DND-41 (cell line): ENCODE results near the gene LAMP2.

Source experiments
- ATAC-seq: fragments of 200-7000 bp; cut with Tn5 transposase; 3 replicates; pipeline ENCODE4 v1.9.1; 2021; ENCODE audit warnings: low read depth; ENCODE audit not compliant: insufficient read depth
- DNase-seq: peaks from one replicate; pipeline ENCODE4 v3.0.0-alpha.2; 2020
- H2AFZ ChIP-seq: 2 replicates; pipeline ENCODE4 v1.6.0; 2012; ENCODE audit warnings: low read depth, low read length
- H3K27ac ChIP-seq: 2 replicates; pipeline ENCODE4 v1.5.1; 2012; ENCODE audit warnings: low read length, inconsistent platforms
- H3K27me3 ChIP-seq: fragments of 200-600 bp; sonication (generic); 2 replicates; pipeline ENCODE4 v1.6.0; 2012; ENCODE audit warnings: low read length, mild to moderate bottlenecking, inconsistent platforms; ENCODE audit not compliant: insufficient read depth, poor library complexity
- H3K36me3 ChIP-seq: 2 replicates; pipeline ENCODE4 v1.5.1; 2012; ENCODE audit warnings: low read length, inconsistent platforms; ENCODE audit not compliant: insufficient read depth
- H3K4me1 ChIP-seq: 2 replicates; pipeline ENCODE4 v1.5.1; 2012; ENCODE audit warnings: mild to moderate bottlenecking, low read length; ENCODE audit not compliant: insufficient read depth
- H3K4me2 ChIP-seq: 2 replicates; pipeline ENCODE4 v1.6.0; 2012; ENCODE audit warnings: mild to moderate bottlenecking, moderate library complexity, low read length, inconsistent platforms; ENCODE audit not compliant: insufficient read depth
- H3K4me3 ChIP-seq, 2 experiments: fragments of 200-600 bp in 1 of 2; shearing (Covaris generic) in 1 of 2; 2 replicates each; pipeline ENCODE4 v1.5.1; 2012 to 2016; ENCODE audit warnings: inconsistent platforms in 2 of 2, low read length in 2 of 2, mild to moderate bottlenecking in 2 of 2, low read depth in 1 of 2, moderate library complexity in 1 of 2
- H3K79me2 ChIP-seq: 2 replicates; pipeline ENCODE4 v1.6.0; 2012; ENCODE audit warnings: low read length, inconsistent platforms; ENCODE audit not compliant: insufficient read depth
- H3K9ac ChIP-seq: 2 replicates; pipeline ENCODE4 v1.6.0; 2012; ENCODE audit warnings: low read depth, mild to moderate bottlenecking, inconsistent platforms, low read length, moderate library complexity
- H3K9me3 ChIP-seq: 2 replicates; pipeline ENCODE4 v1.5.1; 2012; ENCODE audit warnings: low read length, moderate library complexity, mild to moderate bottlenecking, inconsistent platforms; ENCODE audit not compliant: insufficient read depth, severe bottlenecking
- H4K20me1 ChIP-seq: 2 replicates; pipeline ENCODE4 v1.6.0; 2012; ENCODE audit warnings: low read length; ENCODE audit not compliant: insufficient read depth
- EZH2 ChIP-seq: IDR thresholded peaks from 3 replicates; pipeline ENCODE4 v1.6.1; 2012; ENCODE audit warnings: borderline replicate concordance, low read depth, mild to moderate bottlenecking, moderate library complexity, low read length, inconsistent platforms; ENCODE audit not compliant: severe bottlenecking
- TF ChIP-seq, protein P1 (sequence below): IDR thresholded peaks from 2 replicates; pipeline ENCODE4 v1.5.1; 2012; ENCODE audit warnings: borderline replicate concordance, low read length, moderate library complexity, mild to moderate bottlenecking; ENCODE audit not compliant: poor library complexity, severe bottlenecking; ENCODE audit errors: extremely low read depth

The LAMP2 gene

DNA sequence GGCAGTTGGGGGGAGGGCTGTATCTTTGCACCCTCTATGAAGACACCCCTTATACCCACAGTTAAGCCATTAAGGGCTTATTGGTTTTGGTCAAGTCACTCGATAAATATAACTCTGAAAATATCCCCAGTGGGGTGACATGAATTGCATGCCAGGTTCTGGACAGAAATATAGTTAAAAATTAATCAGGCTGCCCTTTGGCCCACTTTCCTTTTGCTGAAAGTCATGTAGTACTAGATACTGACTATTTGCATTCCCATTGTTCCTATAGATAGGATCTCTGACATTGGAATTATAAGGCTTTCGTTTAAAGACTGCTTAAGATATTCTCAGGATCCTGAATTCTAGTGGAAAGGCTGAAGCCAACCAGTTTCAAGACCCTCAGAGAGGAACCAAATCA, 43.5 kb upstream of the LAMP2 start:
- Histone ChIP-seq H3K27ac (no peak overlapping the region), H3K27me3 (no peaks in the 10 kb centered on the region), H3K4me3 (no peak overlapping the region), H3K4me1 (no peaks in the 10 kb centered on the region), H3K9ac (no peak overlapping the region), H2AFZ (no peak overlapping the region), H3K4me2 (no peak overlapping the region), H3K79me2 (no peaks in the 10 kb centered on the region), H3K36me3 (no peaks in the 10 kb centered on the region), H3K9me3 (no peaks in the 10 kb centered on the region), H4K20me1 (no peaks in the 10 kb centered on the region)
- no peak for ATAC-seq
- TF ChIP-seq, protein P1, sequence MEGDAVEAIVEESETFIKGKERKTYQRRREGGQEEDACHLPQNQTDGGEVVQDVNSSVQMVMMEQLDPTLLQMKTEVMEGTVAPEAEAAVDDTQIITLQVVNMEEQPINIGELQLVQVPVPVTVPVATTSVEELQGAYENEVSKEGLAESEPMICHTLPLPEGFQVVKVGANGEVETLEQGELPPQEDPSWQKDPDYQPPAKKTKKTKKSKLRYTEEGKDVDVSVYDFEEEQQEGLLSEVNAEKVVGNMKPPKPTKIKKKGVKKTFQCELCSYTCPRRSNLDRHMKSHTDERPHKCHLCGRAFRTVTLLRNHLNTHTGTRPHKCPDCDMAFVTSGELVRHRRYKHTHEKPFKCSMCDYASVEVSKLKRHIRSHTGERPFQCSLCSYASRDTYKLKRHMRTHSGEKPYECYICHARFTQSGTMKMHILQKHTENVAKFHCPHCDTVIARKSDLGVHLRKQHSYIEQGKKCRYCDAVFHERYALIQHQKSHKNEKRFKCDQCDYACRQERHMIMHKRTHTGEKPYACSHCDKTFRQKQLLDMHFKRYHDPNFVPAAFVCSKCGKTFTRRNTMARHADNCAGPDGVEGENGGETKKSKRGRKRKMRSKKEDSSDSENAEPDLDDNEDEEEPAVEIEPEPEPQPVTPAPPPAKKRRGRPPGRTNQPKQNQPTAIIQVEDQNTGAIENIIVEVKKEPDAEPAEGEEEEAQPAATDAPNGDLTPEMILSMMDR, result no peak
- no peak for TF ChIP-seq EZH2
- no peak for DNase-seq

DNA sequence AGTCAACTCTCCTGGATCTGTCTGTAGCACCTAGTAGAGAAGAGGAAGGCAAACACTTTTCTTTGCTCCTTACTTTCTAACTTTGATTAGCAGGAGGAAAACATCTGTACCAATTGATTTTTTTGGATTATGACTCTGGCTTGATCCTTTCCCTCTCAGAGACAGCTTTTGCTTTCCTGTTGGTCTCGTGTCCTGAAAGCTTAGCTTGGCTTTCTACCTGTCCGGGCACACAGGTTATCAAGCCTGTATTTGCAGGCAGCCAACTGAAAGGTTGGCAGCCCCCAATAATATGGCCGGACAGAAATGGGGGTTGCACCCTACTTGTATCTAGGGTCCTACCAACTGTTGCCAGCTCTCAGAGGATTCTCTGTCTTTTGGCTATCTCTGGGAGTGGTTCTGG, 43.1 kb upstream of the LAMP2 start:
- Histone ChIP-seq H3K4me3 (no peak overlapping the region), H2AFZ (no peak overlapping the region), H3K79me2 (no peaks in the 10 kb centered on the region), H3K4me2 (no peak overlapping the region), H3K9me3 (no peaks in the 10 kb centered on the region), H3K27me3 (no peaks in the 10 kb centered on the region), H3K27ac (no peak overlapping the region), H3K36me3 (no peaks in the 10 kb centered on the region), H4K20me1 (no peaks in the 10 kb centered on the region), H3K4me1 (no peaks in the 10 kb centered on the region), H3K9ac (no peak overlapping the region)
- DNase-seq (no peak), ATAC-seq (no peak)
- TF ChIP-seq EZH2, result no peak
- TF ChIP-seq, protein P1, result no peak

DNA sequence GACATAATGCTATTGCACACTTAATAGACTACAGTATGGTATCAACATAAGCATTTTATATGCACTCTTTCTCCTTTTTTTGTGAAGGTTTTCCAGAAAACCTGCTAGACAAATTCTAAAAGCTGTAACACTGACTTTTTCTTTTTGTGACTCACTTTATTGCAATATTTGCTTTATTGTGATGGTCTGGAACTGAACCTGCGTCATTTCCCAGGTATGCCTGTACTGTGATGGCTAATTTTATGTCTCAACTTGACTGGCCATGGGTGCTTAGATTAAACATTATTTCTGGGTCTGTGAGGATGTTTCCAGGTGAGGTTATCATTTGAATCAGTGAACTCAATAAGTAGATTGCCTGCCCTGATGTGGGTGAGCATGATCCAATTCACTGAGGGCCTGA, 35.5 kb upstream of the LAMP2 start:
- TF ChIP-seq, protein P1, result no peak
- TF ChIP-seq EZH2, result no peak
- Histone ChIP-seq H3K79me2 (no peaks in the 10 kb centered on the region), H2AFZ (no peak overlapping the region)

More for the DNA sequence above, 35.5 kb upstream of the LAMP2 start:
- Histone ChIP-seq H3K27ac (no peak overlapping the region), H3K9me3 (no peaks in the 10 kb centered on the region), H3K27me3 (no peaks in the 10 kb centered on the region), H3K4me1 (no peaks in the 10 kb centered on the region), H3K4me2 (no peak overlapping the region), H3K36me3 (no peaks in the 10 kb centered on the region), H3K4me3 (no peak overlapping the region), H3K9ac (no peak overlapping the region), H4K20me1 (no peaks in the 10 kb centered on the region)
- no peak for DNase-seq
- ATAC-seq, result no peak
